ENCODE measurements around the gene DNMT3L.

DNA sequence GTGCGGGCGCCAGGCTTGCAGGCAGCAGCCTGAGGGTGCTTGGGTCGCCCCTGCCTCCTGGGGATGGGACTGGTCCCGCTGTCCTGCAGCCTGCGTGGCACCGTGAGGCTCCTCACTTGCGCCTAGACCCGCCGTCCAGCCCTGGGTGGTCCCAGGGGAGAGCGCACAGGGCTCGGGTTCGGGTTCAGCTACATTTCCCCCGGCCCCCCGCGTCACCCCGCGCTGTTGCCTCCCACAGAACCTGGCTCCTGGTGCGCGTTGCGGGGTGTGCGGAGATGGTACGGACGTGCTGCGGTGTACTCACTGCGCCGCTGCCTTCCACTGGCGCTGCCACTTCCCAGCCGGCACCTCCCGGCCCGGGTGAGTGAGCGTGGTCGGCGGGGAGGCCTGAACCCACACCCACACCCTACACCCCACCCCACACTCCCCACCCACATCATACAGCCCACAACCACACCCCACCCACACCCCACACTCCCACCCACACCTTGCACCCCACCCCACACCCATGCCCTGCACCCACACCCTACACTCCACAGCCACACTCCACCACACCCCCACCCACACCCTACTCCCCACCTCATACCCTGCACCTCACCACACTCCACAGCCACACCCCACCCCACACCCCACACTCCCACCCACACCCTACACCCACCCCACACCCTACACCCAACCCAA, 32.0 kb upstream of the DNMT3L start:
- TF ChIP-seq, protein P1, sequence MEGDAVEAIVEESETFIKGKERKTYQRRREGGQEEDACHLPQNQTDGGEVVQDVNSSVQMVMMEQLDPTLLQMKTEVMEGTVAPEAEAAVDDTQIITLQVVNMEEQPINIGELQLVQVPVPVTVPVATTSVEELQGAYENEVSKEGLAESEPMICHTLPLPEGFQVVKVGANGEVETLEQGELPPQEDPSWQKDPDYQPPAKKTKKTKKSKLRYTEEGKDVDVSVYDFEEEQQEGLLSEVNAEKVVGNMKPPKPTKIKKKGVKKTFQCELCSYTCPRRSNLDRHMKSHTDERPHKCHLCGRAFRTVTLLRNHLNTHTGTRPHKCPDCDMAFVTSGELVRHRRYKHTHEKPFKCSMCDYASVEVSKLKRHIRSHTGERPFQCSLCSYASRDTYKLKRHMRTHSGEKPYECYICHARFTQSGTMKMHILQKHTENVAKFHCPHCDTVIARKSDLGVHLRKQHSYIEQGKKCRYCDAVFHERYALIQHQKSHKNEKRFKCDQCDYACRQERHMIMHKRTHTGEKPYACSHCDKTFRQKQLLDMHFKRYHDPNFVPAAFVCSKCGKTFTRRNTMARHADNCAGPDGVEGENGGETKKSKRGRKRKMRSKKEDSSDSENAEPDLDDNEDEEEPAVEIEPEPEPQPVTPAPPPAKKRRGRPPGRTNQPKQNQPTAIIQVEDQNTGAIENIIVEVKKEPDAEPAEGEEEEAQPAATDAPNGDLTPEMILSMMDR (IDR thresholded peaks at IDR 0.05) = no peak
- no peak for TF ChIP-seq POLR2A (IDR thresholded peaks at IDR 0.05)
